LNCaP clone FGC (cell line): ENCODE measurements around the gene DNAH11.

Source experiments
- DNase-seq: peaks from one replicate; pipeline ENCODE4 v3.0.0-alpha.2; 2011; ENCODE audit warnings: low read depth
- H3K4me3 ChIP-seq: 2 replicates; pipeline ENCODE4 v1.5.1; 2011; ENCODE audit warnings: mild to moderate bottlenecking, low read depth, low read length, control low read depth
- CTCF ChIP-seq: IDR thresholded peaks from 2 replicates; pipeline ENCODE4 v1.5.1; 2012; ENCODE audit warnings: mild to moderate bottlenecking; ENCODE audit not compliant: control insufficient read depth, insufficient read depth; ENCODE audit errors: extremely low read depth

DNAH11 gene

GRCh38 chr7:21947056-21947455 is 404.2 kb downstream of the DNAH11 start:
- TF ChIP-seq CTCF = no peak
- H3K4me3 ChIP-seq = no peak overlapping the region
- peak; percentile 85 for DNase-seq

- DNase-seq = no peak
- no peak for TF ChIP-seq CTCF
- no peak overlapping the region for H3K4me3 ChIP-seq
Measured at GRCh38 chr7:21947946-21948345, 405.1 kb downstream of the DNAH11 start.

DNA sequence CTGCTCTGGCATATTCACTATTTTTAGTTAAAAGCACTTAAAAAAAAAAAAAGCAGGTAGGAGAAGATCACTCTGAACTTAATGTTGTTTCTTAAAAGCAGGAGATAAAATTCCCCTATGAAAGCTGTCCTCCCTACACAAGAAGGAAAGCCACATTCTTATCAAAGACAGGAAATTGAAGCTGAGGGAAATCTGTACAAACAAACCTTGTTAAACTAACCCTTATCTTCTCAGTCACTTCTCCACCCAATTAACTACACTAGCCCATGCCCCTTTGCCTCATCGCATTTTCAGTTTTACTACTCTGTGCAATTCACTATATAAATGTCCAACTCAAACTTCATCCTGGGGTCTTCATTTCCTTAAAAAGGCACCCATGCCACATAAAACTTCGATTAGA is 405.5 kb downstream of the DNAH11 start:
- no peak for TF ChIP-seq CTCF
- DNase-seq = no peak

DNA sequence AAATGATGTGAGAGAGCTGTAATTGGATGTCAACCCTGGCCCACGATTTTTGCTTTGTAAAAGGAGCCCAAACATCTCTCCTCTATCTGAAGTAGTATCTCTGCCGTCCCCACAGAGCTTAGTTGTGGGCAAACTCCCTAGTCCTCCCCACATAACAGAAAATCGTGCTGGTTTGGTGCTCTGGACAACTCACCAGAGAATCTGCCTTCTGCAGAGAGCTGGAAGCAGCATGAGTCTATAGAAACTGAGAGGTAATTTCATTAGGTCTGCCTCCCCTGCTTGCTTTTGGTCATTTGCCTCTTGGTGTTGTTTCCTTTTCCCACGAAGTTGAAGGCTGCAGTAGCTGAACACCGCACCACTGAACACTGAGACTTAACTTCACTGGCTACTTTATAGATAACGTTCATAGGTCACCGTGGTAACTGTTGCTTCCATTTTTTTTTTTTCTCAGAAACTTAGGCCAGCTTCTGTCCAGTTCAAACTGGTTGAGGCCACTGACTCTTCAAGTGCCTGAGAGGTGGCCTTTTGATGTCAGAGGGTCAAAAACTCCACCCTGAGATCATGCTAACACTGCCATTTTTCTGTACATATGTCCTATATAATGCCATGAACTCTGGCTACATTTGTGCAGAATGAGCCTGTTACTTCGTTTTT is 406.2 kb downstream of the DNAH11 start:
- TF ChIP-seq CTCF = no peak
- no peak overlapping the region for H3K4me3 ChIP-seq

More for the DNA sequence above, 405.5 kb downstream of the DNAH11 start:
- no peak overlapping the region for H3K4me3 ChIP-seq

More for the DNA sequence above, 406.2 kb downstream of the DNAH11 start:
- no peak for DNase-seq
